NT2/D1 (cell line): ENCODE data around the gene TGFBR1.

Experiments
- SUZ12 ChIP-seq: IDR thresholded peaks from 2 replicates; pipeline ENCODE4 v1.6.1; 2011; ENCODE audit not compliant: insufficient read length, insufficient read depth; ENCODE audit errors: extremely low read depth
- YY1 ChIP-seq: IDR thresholded peaks from 2 replicates; pipeline ENCODE4 v1.6.1; 2011; ENCODE audit not compliant: insufficient read length, insufficient read depth
- ZNF274 ChIP-seq: IDR thresholded peaks from 2 replicates; pipeline ENCODE4 v1.6.1; 2011; ENCODE audit warnings: mild to moderate bottlenecking, low read depth, low read length

GRCh38 chr9:99083051-99083450 lies 21.9 kb upstream of the TGFBR1 start:
- TF ChIP-seq YY1 (no peak), SUZ12 (no peak), ZNF274 (no peak)
